ENCODE results near the gene SPRYD3.

DNA sequence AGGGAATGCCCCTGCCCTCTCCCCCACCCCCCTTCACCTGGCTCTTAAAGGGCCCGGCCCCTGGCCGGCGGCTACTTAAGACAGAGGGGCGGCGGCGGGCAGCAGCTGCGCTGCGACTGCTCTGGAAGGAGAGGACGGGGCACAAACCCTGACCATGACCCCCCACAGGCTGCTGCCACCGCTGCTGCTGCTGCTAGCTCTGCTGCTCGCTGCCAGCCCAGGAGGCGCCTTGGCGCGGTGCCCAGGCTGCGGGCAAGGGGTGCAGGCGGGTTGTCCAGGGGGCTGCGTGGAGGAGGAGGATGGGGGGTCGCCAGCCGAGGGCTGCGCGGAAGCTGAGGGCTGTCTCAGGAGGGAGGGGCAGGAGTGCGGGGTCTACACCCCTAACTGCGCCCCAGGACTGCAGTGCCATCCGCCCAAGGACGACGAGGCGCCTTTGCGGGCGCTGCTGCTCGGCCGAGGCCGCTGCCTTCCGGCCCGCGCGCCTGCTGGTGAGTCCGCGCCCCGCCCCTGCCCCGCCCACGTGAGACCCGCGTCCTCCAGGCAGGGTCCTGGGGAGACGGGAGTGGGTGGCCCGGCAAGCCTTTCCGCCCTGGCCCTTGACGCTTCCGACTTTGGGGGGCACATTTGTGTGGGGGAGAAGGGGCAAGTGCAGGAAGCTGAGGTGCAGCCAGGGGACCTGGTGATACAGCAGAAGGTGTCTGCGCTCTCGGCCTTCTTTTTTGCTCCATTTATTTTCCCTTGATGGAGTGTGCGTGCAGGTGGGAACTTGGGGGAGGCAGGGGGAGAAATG is 18.6 kb upstream of the SPRYD3 start, which contains the start of gene IGFBP6:
- TF ChIP-seq, protein P1, sequence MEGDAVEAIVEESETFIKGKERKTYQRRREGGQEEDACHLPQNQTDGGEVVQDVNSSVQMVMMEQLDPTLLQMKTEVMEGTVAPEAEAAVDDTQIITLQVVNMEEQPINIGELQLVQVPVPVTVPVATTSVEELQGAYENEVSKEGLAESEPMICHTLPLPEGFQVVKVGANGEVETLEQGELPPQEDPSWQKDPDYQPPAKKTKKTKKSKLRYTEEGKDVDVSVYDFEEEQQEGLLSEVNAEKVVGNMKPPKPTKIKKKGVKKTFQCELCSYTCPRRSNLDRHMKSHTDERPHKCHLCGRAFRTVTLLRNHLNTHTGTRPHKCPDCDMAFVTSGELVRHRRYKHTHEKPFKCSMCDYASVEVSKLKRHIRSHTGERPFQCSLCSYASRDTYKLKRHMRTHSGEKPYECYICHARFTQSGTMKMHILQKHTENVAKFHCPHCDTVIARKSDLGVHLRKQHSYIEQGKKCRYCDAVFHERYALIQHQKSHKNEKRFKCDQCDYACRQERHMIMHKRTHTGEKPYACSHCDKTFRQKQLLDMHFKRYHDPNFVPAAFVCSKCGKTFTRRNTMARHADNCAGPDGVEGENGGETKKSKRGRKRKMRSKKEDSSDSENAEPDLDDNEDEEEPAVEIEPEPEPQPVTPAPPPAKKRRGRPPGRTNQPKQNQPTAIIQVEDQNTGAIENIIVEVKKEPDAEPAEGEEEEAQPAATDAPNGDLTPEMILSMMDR (IDR thresholded peaks at IDR 0.05): peak in 4 of 6 experiments; percentile 19 to 48 (median 29)
- no peak for TF ChIP-seq POLR2A (IDR thresholded peaks at IDR 0.05)

Data from Peyer's patch (tissue), 4 donors.